Measurements from ENCODE around the gene STIM2.

- no peak for TF ChIP-seq BHLHE40 (IDR thresholded peaks at IDR 0.05; ENCODE audit: borderline replicate concordance in 1 of 2, low read depth in 2 of 2, low read length in 1 of 2)
- TF ChIP-seq, protein P1, sequence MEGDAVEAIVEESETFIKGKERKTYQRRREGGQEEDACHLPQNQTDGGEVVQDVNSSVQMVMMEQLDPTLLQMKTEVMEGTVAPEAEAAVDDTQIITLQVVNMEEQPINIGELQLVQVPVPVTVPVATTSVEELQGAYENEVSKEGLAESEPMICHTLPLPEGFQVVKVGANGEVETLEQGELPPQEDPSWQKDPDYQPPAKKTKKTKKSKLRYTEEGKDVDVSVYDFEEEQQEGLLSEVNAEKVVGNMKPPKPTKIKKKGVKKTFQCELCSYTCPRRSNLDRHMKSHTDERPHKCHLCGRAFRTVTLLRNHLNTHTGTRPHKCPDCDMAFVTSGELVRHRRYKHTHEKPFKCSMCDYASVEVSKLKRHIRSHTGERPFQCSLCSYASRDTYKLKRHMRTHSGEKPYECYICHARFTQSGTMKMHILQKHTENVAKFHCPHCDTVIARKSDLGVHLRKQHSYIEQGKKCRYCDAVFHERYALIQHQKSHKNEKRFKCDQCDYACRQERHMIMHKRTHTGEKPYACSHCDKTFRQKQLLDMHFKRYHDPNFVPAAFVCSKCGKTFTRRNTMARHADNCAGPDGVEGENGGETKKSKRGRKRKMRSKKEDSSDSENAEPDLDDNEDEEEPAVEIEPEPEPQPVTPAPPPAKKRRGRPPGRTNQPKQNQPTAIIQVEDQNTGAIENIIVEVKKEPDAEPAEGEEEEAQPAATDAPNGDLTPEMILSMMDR (IDR thresholded peaks at IDR 0.05 in 2 of 3, conservative IDR thresholded peaks at IDR 0.05 in 1 of 3; ENCODE audit: control insufficient read depth in 2 of 3, extremely low read depth in 1 of 3, insufficient read depth in 1 of 3, low read depth in 3 of 3, low read length in 3 of 3): no peak
- no peak for TF ChIP-seq HCFC1 (IDR thresholded peaks at IDR 0.05; ENCODE audit: low read length)
- TF ChIP-seq SUZ12 (IDR thresholded peaks at IDR 0.05; ENCODE audit: unreplicated experiment): no peak
- no peak for TF ChIP-seq TBL1XR1 (IDR thresholded peaks at IDR 0.05; ENCODE audit: low read depth, low read length)
- no peak for TF ChIP-seq PAX5 (IDR thresholded peaks at IDR 0.05; ENCODE audit: borderline replicate concordance, low read depth, low read length)
- no peak for TF ChIP-seq KDM1A (IDR thresholded peaks at IDR 0.05; ENCODE audit: borderline replicate concordance)
Observed at GRCh38 chr4:27017623-27018022, 157.0 kb downstream of the STIM2 start.

Measured in GM12878 (cell line).